CD14-positive monocyte (primary cell): Measurements from ENCODE around the gene FRMD4A. TPM values are rescaled to one million over a fixed set of nuclear protein-coding genes. Genes with fewer than 3 reads are reported as not detected.

Source experiments
- DNase-seq, 3 donors: peaks; one replicate each; pipeline ENCODE4 v3.0.0-alpha.2; 2011 to 2022
- H2AFZ ChIP-seq: 2 replicates; pipeline ENCODE4 v1.6.0; 2012; ENCODE audit warnings: mild to moderate bottlenecking, low read depth, low read length, inconsistent platforms; ENCODE audit not compliant: insufficient read depth, poor library complexity, severe bottlenecking
- H3K27ac ChIP-seq, 2 donors: 1 replicate in 1 of 2; 2 replicates in 1 of 2; pipeline ENCODE4 v1.5.1; 2012 to 2013; ENCODE audit warnings: low read length in 2 of 2, control low read depth in 1 of 2, inconsistent platforms in 1 of 2, low read depth in 1 of 2, mild to moderate bottlenecking in 1 of 2
- H3K27me3 ChIP-seq, 2 donors: one replicate each; pipeline versions ENCODE4 v1.6.0 to v1.6.1; 2011 to 2013; ENCODE audit warnings: low read length in 2 of 2; ENCODE audit not compliant: control insufficient read depth in 2 of 2, insufficient read depth in 2 of 2
- H3K36me3 ChIP-seq, 2 donors: replicated peaks in 1 of 2; 1 replicate in 1 of 2; 2 replicates in 1 of 2; pipeline versions ENCODE4 v1.5.1 to v1.6.1; 2012 to 2013; ENCODE audit warnings: low read length in 2 of 2, control low read depth in 1 of 2, inconsistent platforms in 1 of 2, mild to moderate bottlenecking in 1 of 2; ENCODE audit not compliant: insufficient read depth in 2 of 2, control insufficient read depth in 1 of 2
- H3K4me1 ChIP-seq, 2 donors: 1 replicate in 1 of 2; 2 replicates in 1 of 2; pipeline versions ENCODE4 v1.5.1 to v1.6.1; 2012 to 2013; ENCODE audit warnings: low read length in 2 of 2, control low read depth in 1 of 2, inconsistent platforms in 1 of 2, mild to moderate bottlenecking in 1 of 2, moderate library complexity in 1 of 2; ENCODE audit not compliant: insufficient read depth in 2 of 2, control insufficient read depth in 1 of 2
- H3K4me2 ChIP-seq: replicated peaks from 2 replicates; pipeline ENCODE3; 2012; ENCODE audit warnings: low read length, moderate library complexity, mild to moderate bottlenecking; ENCODE audit not compliant: poor library complexity, severe bottlenecking; ENCODE audit errors: extremely low read depth
- H3K4me3 ChIP-seq, 3 experiments: fragments of 200-600 bp in 1 of 3; sonication (generic) in 1 of 3; replicated peaks in 1 of 3; 1 replicate in 2 of 3; 2 replicates in 1 of 3; pipeline ENCODE4 v1.5.1; 2011 to 2013; ENCODE audit warnings: low read length in 3 of 3, mild to moderate bottlenecking in 3 of 3, control low read depth in 2 of 3, low read depth in 2 of 3, inconsistent platforms in 1 of 3, moderate library complexity in 1 of 3
- H3K79me2 ChIP-seq: 2 replicates; pipeline ENCODE4 v1.6.0; 2012; ENCODE audit warnings: mild to moderate bottlenecking, control low read depth, inconsistent platforms, low read length, moderate library complexity; ENCODE audit not compliant: insufficient read depth
- H3K9ac ChIP-seq: 2 replicates; pipeline ENCODE4 v1.6.0; 2017; ENCODE audit warnings: low read length, mild to moderate bottlenecking; ENCODE audit not compliant: insufficient read depth, poor library complexity, severe bottlenecking
- H3K9me3 ChIP-seq, 2 donors: replicated peaks in 1 of 2; 1 replicate in 1 of 2; 2 replicates in 1 of 2; pipeline versions ENCODE4 v1.5.1 to v1.6.1; 2012 to 2013; ENCODE audit warnings: low read length in 2 of 2, control low read depth in 1 of 2; ENCODE audit not compliant: control insufficient read depth in 1 of 2, insufficient read depth in 1 of 2
- H4K20me1 ChIP-seq: 2 replicates; pipeline ENCODE4 v1.6.0; 2012; ENCODE audit warnings: mild to moderate bottlenecking, low read length, control low read depth, moderate library complexity; ENCODE audit not compliant: insufficient read depth
- H3K27ac Mint-ChIP-seq, 7 donors: one replicate each; pipeline ENCODE4 v1.8.0; 2020; ENCODE audit warnings: mild to moderate bottlenecking in 7 of 7, mixed read lengths in 7 of 7, moderate library complexity in 6 of 7, inconsistent platforms in 2 of 7
- H3K27me3 Mint-ChIP-seq, 3 donors: one replicate each; pipeline ENCODE4 v1.8.0; 2021 to 2022; ENCODE audit warnings: low read depth in 3 of 3, mild to moderate bottlenecking in 3 of 3, mixed read lengths in 3 of 3, moderate library complexity in 3 of 3, inconsistent platforms in 1 of 3
- H3K36me3 Mint-ChIP-seq, 2 donors: one replicate each; pipeline ENCODE4 v1.8.0; 2020; ENCODE audit warnings: mixed read lengths in 2 of 2, inconsistent platforms in 1 of 2, mild to moderate bottlenecking in 1 of 2
- H3K4me1 Mint-ChIP-seq: one replicate; pipeline ENCODE4 v1.8.0; 2020; ENCODE audit warnings: mild to moderate bottlenecking, mixed read lengths
- H3K4me3 Mint-ChIP-seq, 2 donors: one replicate each; pipeline ENCODE4 v1.8.0; 2020; ENCODE audit warnings: mild to moderate bottlenecking in 2 of 2, mixed read lengths in 2 of 2, moderate library complexity in 1 of 2
- H3K9me3 Mint-ChIP-seq, 7 donors: one replicate each; pipeline ENCODE4 v1.8.0; 2020 to 2022; ENCODE audit warnings: mixed read lengths in 7 of 7, mild to moderate bottlenecking in 6 of 7, moderate library complexity in 6 of 7, inconsistent platforms in 2 of 7
- WGBS: methylation state at CpG from one replicate; pipeline ENCODE4 v1.1.5; 2013; ENCODE audit warnings: missing lambda C conversion rate; ENCODE audit not compliant: insufficient coverage; 5-methylcytosine and 5-hydroxymethylcytosine counted together
- intact Hi-C, 2 donors: fragments of 100-400 bp; cut with micrococcal nuclease; formaldehyde crosslinking; loops; one replicate each; pipeline versions ENCODE4 v1.15.0 to v1.15.1; 2023
- polyA plus RNA-seq, 3 donors: library from polyadenylated mRNA; depleted of rRNA in 1 of 3; unstranded in 2 of 3; stranded (reverse) in 1 of 3; fragments of 300-500 nt in 2 of 3; fragments of >200 nt in 1 of 3; fragmentation: Illumina TruSeq in 2 of 3; gene quantifications; 1 replicate in 2 of 3; 2 replicates in 1 of 3; pipeline ENCODE4 v1.2.3, GENCODE V29; 2012 to 2021
- TF ChIP-seq, protein P1 (sequence below): fragments of 200-600 bp; IDR thresholded peaks from one replicate; pipeline ENCODE4 v1.8.0; 2022; ENCODE audit warnings: antibody characterized with exemption, mild to moderate bottlenecking

The FRMD4A gene
- polyA plus RNA-seq, 3 donors: 0.12 TPM; not detected in 2

GRCh38 chr10:14365266-14365665 lies 34.5 kb upstream of the FRMD4A start:
- no peak overlapping the region for H3K9ac ChIP-seq
- no peaks in the 10 kb centered on the region for H3K4me1 Mint-ChIP-seq
- H3K36me3 ChIP-seq: no peaks in the 10 kb centered on the region
- H3K4me2 ChIP-seq: no peak overlapping the region
- H3K36me3 Mint-ChIP-seq: no peaks in the 10 kb centered on the region
- no peaks in the 10 kb centered on the region for H3K4me1 ChIP-seq
- no peaks in the 10 kb centered on the region for H4K20me1 ChIP-seq
- H3K27me3 Mint-ChIP-seq: peaks cover 4 to 10% (median 8%) of the 10 kb centered on the region in 3 donors
- intact Hi-C loops: no loop called here
- no peaks in the 10 kb centered on the region for H3K9me3 ChIP-seq
- H3K9me3 Mint-ChIP-seq: peaks cover 0 to 5% (median 2%) of the 10 kb centered on the region in 7 donors
- no peak overlapping the region for H3K27ac Mint-ChIP-seq
- no peak overlapping the region for H2AFZ ChIP-seq
- no peak overlapping the region for H3K4me3 ChIP-seq
- H3K27ac ChIP-seq: no peak overlapping the region
- H3K27me3 ChIP-seq: no peaks in the 10 kb centered on the region
- WGBS: 90% methylated on average over 2 of the region's 6 CpGs
- TF ChIP-seq, protein P1, sequence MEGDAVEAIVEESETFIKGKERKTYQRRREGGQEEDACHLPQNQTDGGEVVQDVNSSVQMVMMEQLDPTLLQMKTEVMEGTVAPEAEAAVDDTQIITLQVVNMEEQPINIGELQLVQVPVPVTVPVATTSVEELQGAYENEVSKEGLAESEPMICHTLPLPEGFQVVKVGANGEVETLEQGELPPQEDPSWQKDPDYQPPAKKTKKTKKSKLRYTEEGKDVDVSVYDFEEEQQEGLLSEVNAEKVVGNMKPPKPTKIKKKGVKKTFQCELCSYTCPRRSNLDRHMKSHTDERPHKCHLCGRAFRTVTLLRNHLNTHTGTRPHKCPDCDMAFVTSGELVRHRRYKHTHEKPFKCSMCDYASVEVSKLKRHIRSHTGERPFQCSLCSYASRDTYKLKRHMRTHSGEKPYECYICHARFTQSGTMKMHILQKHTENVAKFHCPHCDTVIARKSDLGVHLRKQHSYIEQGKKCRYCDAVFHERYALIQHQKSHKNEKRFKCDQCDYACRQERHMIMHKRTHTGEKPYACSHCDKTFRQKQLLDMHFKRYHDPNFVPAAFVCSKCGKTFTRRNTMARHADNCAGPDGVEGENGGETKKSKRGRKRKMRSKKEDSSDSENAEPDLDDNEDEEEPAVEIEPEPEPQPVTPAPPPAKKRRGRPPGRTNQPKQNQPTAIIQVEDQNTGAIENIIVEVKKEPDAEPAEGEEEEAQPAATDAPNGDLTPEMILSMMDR: no peak
- DNase-seq: no peak
- H3K4me3 Mint-ChIP-seq: no peak overlapping the region
- no peaks in the 10 kb centered on the region for H3K79me2 ChIP-seq

- Histone ChIP-seq H2AFZ (no peak overlapping the region), H3K36me3 (no peaks in the 10 kb centered on the region), H3K79me2 (no peaks in the 10 kb centered on the region), H3K27ac (no peak overlapping the region), H3K4me2 (no peak overlapping the region), H3K9ac (no peak overlapping the region), H3K4me3 (no peak overlapping the region), H3K27me3 (no peaks in the 10 kb centered on the region), H3K4me1 (no peaks in the 10 kb centered on the region), H4K20me1 (no peaks in the 10 kb centered on the region), H3K9me3 (no peaks in the 10 kb centered on the region)
- Mint-ChIP-seq H3K27me3 (peaks cover 6 to 10% (median 8%) of the 10 kb centered on the region in 3 donors), H3K36me3 (no peaks in the 10 kb centered on the region), H3K27ac (no peak overlapping the region), H3K4me3 (no peak overlapping the region), H3K9me3 (no peaks in the 10 kb centered on the region), H3K4me1 (no peaks in the 10 kb centered on the region)
- no peak for DNase-seq
- TF ChIP-seq, protein P1: no peak
- intact Hi-C loops: no loop called here
Observed at GRCh38 chr10:14362104-14362503, 31.4 kb upstream of the FRMD4A start.
